A375 (cell line): ENCODE data around the gene CDH11. TPM values are rescaled to one million over a fixed set of nuclear protein-coding genes. Genes with fewer than 3 reads are reported as not detected.

ENCODE experiments used
- total RNA-seq: library from RNA; depleted of rRNA; stranded (reverse); fragments of >200 nt; shearing (Covaris generic); gene quantifications from 2 replicates; pipeline ENCODE4 v1.2.3, GENCODE V29; 2014; rRNA removed

CDH11 gene
- total RNA-seq, result 1.1 and 1.8 TPM in 2 replicates

GRCh38 chr16:65121870-65122723 is at the start of gene CDH11:
CDH11 (minus strand) TSS chr16:65122063; CDS start chr16:65004869, 117,194 bp downstream.

